Activated T-cell treated with anti-CD3 and anti-CD28 coated beads, Interleukin-2, amount 50 U/mL, for 4 hours (primary cell): ENCODE results near the gene CPNE1. TPM values are rescaled to one million over a fixed set of nuclear protein-coding genes. Genes with fewer than 3 reads are reported as not detected.

Experiments used
- ATAC-seq, 2 donors: fragments of 200-7000 bp; cut with Tn5 transposase; one replicate each; pipeline ENCODE4 v1.10.0; 2021
- DNase-seq: peaks from one replicate; pipeline ENCODE4 v3.0.0-alpha.2; 2020
- H3K27me3 Mint-ChIP-seq: one replicate; pipeline ENCODE4 v1.8.0; 2021; ENCODE audit warnings: low read depth, mixed read lengths
- H3K36me3 Mint-ChIP-seq: one replicate; pipeline ENCODE4 v1.8.0; 2022; ENCODE audit warnings: mixed read lengths; ENCODE audit not compliant: insufficient read depth
- H3K4me1 Mint-ChIP-seq: one replicate; pipeline ENCODE4 v1.8.0; 2021; ENCODE audit warnings: low read depth, mixed read lengths
- H3K4me3 Mint-ChIP-seq: one replicate; pipeline ENCODE4 v1.8.0; 2021; ENCODE audit warnings: mild to moderate bottlenecking, moderate library complexity, mixed read lengths
- H3K9me3 Mint-ChIP-seq: one replicate; pipeline ENCODE4 v1.8.0; 2021; ENCODE audit warnings: mixed read lengths
- total RNA-seq, 3 donors: library from RNA; stranded (reverse); gene quantifications; one replicate each; pipeline ENCODE4 v1.2.1, GENCODE V29; 2021

Gene CPNE1
- total RNA-seq, 3 donors from 2014 or later: 229 to 264 (median 257) TPM

DNA sequence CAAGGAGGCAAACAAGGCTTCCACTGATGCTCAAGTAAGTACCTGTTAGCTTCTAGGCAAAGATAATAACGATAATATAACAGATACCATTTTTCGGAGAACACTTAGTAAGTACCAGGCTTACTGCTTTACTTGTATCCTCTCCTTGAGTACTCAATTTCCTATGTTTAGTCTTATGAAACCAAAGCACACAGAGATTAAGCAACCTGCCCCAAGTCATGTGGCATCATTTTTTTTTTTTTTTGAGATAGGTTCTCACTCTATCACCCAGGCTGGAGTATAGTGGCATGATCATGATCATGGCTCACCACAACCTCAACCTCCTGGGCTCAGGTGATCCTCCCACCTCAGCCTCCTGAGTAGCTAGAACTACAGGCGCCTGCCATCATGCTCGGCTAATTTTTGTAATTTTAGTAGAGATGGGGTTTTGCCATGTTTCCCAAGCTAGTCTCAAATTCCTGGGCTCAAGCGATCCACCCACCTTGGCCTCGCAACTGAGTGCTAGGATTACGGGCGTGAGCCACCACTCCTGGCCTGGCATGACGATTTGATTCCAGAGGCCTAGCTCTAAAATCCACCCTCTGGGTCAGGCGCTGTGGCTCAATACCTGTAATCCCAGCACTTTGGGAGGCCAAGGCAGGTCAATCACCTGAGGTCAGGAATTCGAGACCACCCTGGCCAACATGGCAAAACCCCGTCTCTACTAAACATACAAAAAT is 35.1 kb downstream of the CPNE1 start:
- Mint-ChIP-seq H3K9me3 (no peaks in the 10 kb centered on the region), H3K4me1 (no peaks in the 10 kb centered on the region), H3K4me3 (no peak overlapping the region), H3K36me3 (peaks cover 33% of the 10 kb centered on the region), H3K27me3 (no peaks in the 10 kb centered on the region)
- ATAC-seq: no peak
- DNase-seq: no peak

DNA sequence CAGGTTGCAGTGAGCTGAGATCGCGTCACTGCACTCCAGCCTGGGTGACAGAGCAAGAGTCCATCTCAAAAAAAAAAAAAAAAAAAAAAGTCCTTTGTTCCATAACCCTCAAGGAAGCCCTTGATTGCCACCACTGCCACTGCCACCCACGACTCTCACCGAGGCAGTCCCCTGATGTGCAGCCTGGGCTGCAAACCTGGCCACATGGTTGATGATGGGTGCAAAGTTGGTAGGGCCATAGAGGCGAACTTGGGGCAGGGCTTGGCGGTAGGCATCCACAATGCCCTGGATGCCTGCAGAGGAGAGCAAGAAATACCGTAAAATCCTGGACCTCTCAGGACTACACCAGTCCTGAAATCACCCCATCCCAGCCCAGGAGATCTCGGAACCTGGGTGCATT is 37.6 kb downstream of the CPNE1 start:
- no peaks in the 10 kb centered on the region for H3K4me1 Mint-ChIP-seq
- no peak for ATAC-seq
- H3K27me3 Mint-ChIP-seq: no peaks in the 10 kb centered on the region
- H3K36me3 Mint-ChIP-seq: peaks cover 29% of the 10 kb centered on the region
- no peak for DNase-seq
- no peaks in the 10 kb centered on the region for H3K9me3 Mint-ChIP-seq
- H3K4me3 Mint-ChIP-seq: no peak overlapping the region

DNA sequence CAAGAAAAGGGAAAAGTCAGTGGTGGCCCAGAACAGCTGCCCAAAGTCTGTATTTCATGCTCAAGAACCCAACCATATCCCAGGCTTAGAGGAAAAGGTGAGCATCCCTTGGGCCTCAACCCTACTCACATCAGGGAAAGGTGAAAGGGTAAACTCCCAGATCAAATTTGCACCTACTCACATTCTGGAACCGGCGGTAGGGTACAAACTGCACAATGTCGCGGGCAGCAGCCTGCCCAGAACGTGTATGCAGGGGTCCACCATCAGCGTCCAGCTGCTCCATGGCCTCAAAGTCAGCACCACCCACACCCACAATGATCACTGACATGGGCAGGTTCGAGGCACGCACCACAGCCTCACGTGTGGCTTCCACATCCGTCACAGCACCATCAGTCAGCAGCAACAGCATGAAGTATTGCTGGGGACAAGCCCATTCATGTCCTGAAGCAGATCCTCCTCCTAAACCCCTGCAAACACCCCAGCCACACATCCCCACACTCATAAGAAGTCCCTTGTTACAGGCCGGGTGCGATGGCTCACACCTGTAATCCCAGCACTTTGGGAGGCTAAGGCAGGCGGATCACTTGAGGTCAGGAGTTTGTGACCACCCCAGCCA is 38.2 kb downstream of the CPNE1 start:
- no peak overlapping the region for H3K4me3 Mint-ChIP-seq
- no peak for ATAC-seq
- no peaks in the 10 kb centered on the region for H3K27me3 Mint-ChIP-seq
- H3K36me3 Mint-ChIP-seq: peaks cover 31% of the 10 kb centered on the region
- no peak for DNase-seq
- H3K9me3 Mint-ChIP-seq: no peaks in the 10 kb centered on the region
- H3K4me1 Mint-ChIP-seq: no peaks in the 10 kb centered on the region

DNA sequence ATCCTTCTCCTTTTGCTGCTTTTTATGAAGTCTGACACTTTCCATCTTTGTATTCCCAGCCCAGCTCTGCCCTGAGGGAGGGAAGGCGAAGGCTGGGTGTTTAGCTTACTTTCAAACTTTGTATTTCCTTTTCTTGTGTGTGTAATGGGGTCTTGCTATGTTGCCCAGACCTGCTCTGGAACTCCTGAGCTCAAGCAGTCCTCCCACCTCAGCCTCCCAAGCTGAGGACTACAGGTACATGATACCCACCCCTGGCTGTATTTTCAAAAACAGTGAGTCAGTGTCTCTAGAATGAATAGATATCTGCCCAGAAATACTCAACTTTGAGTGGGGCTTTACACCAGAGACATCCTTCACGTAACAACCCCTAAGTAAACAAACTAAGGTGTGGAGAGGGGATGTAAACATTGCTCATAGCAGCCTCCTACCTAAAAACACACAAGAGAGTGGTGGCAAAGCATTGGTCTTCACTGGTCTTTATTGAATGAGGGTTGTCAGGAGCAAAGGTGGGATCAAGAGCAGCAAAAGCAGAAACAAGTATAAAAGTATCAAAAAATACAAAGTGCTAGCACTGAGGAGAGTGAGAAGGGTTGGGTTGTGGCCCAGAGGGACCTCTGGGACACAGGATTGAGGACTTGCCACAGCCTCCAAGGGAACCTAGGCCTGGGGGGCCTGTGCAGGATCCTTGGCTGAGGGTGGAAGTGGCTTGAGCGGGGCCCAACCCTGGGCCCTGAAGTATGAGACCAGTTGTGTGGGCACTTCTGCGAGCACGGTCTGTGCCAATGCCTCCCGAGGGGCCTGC is 38.9 kb downstream of the CPNE1 start:
- no peaks in the 10 kb centered on the region for H3K4me1 Mint-ChIP-seq
- ATAC-seq (no peak), DNase-seq (no peak)
- H3K36me3 Mint-ChIP-seq: peaks cover 28% of the 10 kb centered on the region
- no peak overlapping the region for H3K4me3 Mint-ChIP-seq
- H3K27me3 Mint-ChIP-seq: no peaks in the 10 kb centered on the region
- no peaks in the 10 kb centered on the region for H3K9me3 Mint-ChIP-seq

DNA sequence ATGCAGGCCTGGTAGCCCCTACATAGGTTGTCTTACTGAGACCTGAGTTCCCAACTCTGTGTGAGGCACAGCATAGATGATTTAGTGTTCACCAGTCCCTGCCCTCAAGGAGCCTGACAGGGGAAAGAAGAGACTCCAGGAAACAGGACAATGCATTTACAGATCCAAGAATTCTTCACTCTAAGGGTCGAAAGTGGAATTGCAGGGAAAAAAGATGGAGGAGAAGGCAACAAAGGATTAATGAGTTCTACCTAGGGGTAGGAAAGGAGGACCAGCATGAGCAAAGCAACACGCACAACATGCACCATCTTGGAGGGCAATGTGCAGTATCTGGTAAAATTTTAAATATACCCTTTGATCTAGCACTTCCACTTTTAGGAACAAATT is 43.1 kb downstream of the CPNE1 start:
- H3K36me3 Mint-ChIP-seq: peaks cover 11% of the 10 kb centered on the region
- DNase-seq: no peak
- ATAC-seq: no peak
- peaks cover 33% of the 10 kb centered on the region for H3K4me1 Mint-ChIP-seq
- no peaks in the 10 kb centered on the region for H3K9me3 Mint-ChIP-seq
- no peak overlapping the region for H3K4me3 Mint-ChIP-seq
- H3K27me3 Mint-ChIP-seq: no peaks in the 10 kb centered on the region

DNA sequence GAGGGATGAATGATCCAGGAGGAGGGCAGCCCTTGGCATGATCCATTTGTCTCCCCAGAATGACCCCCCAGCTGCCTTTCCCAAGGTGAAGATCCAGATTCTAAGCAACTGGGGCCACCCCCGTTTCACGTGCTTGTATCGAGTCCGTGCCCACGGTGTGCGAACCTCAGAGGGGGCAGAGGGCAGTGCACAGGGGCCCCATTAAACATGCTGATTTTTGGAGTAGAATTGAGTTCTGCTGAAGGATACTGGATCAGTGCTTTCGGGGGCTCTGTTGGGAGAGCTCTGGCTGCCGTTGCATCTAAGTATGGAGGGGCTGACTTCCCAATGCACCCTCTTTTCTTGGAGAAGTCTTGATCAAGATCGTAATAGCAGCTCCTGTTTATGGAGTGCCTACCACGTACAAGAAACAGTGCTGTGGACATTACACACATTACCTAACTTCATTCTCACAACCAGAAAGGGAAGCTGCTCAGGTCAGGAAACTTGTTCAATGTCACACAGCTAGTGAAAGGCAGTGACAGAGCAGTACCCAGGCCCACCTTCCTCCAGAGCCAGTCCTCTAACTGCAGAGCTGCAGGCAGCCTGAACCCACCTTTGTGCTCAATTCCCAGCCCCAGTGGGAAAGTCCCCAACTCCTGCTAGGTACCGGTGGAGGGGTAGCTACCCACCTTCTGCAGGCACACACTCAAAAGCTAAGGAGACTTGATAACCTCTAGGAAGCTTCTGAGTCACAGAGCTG is 43.7 kb downstream of the CPNE1 start:
- peaks cover 10% of the 10 kb centered on the region for H3K36me3 Mint-ChIP-seq
- DNase-seq (no peak), ATAC-seq (no peak)
- peaks cover 36% of the 10 kb centered on the region for H3K4me1 Mint-ChIP-seq
- H3K4me3 Mint-ChIP-seq: no peak overlapping the region
- H3K27me3 Mint-ChIP-seq: no peaks in the 10 kb centered on the region
- H3K9me3 Mint-ChIP-seq: no peaks in the 10 kb centered on the region

DNA sequence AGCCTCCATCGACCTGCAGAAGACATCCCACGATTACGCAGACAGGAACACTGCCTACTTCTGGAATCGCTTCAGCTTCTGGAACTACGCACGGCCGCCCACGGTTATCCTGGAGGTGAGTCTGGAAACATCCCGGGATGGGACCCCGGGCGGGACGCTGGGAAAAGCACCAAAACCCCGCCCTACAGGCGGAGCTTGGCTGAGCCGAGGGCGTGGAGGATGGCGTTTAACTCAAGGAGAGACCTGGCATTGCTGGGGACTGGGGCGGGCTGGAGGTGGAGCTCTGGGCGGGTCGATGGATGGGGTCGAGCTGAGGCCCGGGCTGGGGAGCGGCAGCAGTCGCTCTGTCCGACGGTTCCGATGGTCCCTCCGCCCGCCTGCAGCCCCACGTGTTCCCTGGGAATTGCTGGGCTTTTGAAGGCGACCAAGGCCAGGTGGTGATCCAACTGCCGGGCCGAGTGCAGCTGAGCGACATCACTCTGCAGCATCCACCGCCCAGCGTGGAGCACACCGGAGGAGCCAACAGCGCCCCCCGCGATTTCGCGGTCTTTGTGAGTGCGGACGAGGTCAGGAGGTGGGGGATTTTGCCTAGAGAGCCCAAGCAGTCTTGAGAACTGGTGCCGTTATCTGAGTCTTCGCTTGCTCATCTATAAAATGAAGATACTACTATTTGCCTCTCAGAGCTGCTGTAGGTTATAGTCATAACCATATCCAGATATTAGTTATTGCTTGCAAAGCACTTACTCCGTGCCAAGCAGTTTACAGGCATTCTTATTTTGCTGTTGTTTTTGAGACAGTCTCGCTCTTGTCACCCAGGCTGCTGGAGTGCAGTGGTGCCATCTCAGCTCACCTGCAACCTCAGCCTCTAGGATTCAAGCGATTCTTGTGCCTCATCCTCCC is 45.3 kb downstream of the CPNE1 start:
- Mint-ChIP-seq H3K36me3 (peaks cover 3% of the 10 kb centered on the region), H3K9me3 (no peaks in the 10 kb centered on the region), H3K4me3 (peak overlapping the region; percentile 83), H3K4me1 (peaks cover 43% of the 10 kb centered on the region), H3K27me3 (no peaks in the 10 kb centered on the region)
- DNase-seq (peak; percentile 69), ATAC-seq (peak; percentile 58 to 65)

DNA sequence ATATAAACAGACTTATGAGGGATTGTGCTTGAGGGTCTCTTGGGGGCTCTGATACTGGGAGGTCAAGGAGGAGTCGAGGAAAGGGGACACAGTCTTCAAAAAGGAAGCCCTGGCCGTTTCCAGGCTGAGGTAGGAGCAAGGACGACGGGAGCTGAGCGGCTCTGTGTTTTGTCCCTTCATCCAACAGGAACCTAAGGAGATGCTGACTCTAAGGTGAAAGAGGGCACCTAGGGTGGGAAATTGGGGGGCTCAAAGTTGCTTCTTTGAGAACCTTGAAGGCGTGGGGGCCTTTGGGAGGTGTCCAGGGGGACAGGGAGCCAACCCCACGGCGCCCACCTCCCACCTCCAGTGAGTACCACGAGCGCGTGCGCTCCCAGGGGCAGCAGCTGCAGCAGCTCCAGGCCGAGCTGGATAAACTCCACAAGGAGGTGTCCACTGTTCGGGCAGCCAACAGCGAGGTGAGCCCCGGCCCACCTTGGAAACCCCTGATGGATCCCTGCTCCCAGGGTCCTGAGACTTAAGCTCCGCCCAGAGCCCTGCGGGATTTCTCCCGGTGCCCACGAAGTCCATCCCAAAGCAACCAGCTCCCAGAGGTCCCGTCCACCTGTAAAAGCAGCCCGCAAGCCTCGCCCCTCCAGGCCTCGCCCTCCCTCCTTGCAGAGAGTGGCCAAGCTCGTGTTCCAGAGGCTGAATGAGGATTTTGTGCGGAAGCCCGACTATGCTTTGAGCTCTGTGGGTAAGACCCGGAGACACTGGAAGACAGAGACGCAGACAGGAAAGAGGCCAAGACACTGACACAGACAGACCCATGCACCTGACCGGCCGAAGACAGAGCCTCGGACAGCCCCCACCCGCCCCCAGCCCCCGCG is 46.2 kb downstream of the CPNE1 start:
- Mint-ChIP-seq H3K36me3 (peaks cover 3% of the 10 kb centered on the region), H3K4me1 (peaks cover 46% of the 10 kb centered on the region), H3K9me3 (no peaks in the 10 kb centered on the region), H3K27me3 (no peaks in the 10 kb centered on the region), H3K4me3 (peak overlapping the region; percentile 83)
- ATAC-seq (no peak), DNase-seq (no peak)

DNA sequence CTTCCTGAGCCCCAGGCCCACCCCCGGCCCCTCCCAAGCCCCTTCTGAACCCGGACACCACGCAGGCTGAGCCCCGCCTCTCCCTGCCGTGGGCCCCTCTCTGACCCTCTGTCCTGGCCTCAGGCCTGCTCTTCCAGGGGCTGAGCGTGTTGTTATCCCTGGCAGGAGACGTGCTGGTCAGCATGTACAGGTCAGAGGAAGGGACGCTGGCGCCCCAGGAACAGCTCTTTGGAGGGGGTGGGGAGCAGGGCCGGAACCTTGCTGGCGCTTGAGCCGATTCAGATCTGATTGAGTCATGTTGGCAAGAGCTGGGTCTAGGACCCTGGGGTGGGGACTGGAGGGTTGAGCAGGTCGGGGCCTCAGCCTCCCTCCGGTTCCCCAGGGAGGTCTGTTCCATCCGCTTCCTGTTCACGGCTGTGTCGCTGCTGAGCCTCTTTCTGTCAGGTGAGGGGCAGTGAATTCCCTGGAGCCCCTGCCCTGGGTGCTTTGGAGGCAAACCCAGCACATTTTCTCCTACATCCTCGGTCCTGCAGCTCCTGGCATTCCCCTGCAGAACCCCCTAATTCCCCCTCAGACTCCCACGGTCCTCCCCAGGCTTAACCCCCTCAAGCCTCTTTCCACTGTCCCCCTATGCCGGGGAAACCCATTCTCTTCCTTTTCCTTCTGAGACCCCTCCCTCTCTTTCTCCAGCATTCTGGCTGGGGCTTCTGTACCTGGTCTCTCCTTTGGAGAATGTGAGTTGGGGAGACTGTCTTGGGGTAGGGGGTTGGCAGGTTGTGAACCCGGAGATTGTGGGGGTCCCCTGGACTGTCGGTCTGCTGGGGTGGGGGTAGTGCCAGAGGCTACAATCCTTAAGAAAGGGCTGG is 47.1 kb downstream of the CPNE1 start:
- H3K9me3 Mint-ChIP-seq: no peaks in the 10 kb centered on the region
- peaks cover 3% of the 10 kb centered on the region for H3K36me3 Mint-ChIP-seq
- H3K27me3 Mint-ChIP-seq: no peaks in the 10 kb centered on the region
- peaks cover 46% of the 10 kb centered on the region for H3K4me1 Mint-ChIP-seq
- ATAC-seq (no peak), DNase-seq (peak; percentile 19)
- peak overlapping the region; percentile 83 for H3K4me3 Mint-ChIP-seq

DNA sequence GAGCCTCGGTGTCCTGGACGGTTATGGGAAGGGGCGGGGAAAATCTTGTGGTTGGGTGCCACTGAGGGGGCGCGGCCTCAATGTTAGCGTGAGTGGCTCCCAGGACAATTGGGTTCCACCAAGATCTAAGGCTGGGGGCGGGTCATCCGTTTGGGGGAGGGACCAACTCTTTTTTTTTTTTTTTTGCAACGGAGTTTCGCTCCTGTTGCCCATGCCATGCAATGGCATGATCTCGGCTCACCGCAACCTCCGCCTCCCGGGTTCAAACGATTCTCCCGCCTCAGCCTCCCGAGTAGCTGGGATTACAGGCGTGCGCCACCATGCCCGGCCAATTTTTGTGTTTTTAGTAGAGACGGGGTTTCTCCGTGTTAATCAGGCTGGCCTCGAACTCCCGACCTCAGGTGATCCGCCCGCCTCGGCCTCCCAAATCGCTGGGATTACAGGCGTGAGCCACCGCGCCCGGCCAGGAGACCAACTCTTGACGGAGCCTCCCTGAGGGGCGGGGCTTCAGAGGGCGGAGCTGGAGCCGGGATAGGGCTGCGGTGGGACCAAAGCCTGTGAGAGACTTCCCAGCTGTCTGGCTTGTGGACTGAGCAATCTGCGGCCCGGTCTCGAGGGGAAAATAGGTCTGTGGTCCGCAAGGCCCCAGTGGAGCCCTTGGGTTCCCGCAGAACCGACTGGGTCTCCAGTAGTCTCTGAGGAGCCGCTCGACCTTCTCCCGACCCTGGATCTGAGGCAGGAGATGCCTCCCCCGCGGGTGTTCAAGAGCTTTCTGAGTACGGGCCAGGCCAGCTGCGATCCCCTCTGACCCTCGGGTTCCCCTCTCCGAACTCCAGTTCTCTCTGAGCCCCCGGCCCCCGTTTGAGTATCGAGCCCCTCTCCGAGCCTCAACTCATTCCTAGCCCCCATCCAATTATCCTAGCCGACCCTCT is 48.0 kb downstream of the CPNE1 start:
- Mint-ChIP-seq H3K9me3 (no peaks in the 10 kb centered on the region), H3K4me3 (peak overlapping the region; percentile 83), H3K36me3 (peaks cover 3% of the 10 kb centered on the region), H3K27me3 (no peaks in the 10 kb centered on the region), H3K4me1 (peaks cover 46% of the 10 kb centered on the region)
- ATAC-seq: no peak
- peak; percentile 31 for DNase-seq

DNA sequence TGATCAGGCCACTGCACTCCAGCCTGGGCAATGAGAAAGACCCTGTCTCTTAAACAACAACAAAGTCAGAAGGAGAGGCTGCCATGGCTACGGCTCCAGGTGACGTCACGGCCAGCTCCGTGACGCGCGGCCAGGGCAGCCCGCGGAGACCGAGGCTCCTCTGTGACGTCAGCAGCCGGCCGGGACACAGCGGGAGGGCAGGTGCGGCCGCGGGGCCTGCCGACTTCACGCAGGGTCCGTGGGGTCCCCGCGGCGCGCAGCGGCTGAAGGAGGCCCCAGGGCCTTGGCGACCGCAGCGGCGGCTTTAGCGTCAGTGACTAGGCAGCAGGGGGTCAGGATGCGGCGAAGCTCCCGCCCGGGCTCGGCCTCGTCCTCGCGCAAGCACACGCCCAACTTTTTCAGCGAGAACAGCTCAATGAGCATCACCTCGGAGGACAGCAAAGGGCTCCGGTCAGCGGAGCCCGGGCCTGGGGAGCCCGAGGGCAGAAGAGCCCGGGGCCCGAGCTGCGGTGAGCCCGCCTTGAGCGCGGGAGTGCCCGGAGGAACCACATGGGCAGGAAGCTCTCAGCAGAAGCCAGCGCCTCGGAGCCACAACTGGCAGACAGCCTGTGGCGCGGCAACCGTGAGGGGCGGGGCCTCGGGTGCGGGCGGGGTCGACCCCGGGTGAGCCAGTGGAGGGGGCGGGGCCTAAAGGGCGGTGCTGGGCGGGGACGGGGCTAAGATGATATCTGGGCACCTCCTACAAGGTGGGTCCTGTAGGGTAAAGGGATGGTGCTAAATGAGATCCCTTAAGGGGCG is 48.8 kb downstream of the CPNE1 start, which contains the start of gene SPAG4:
Gene SPAG4 (plus strand): TSS at position 163 of the 798 bp plus-strand sequence. CDS start 175 bp downstream, at position 338.
- H3K4me1 Mint-ChIP-seq: peaks cover 46% of the 10 kb centered on the region
- ATAC-seq: peak; percentile 83 to 86
- peak; percentile 100 for DNase-seq
- H3K27me3 Mint-ChIP-seq: no peaks in the 10 kb centered on the region
- H3K9me3 Mint-ChIP-seq: no peaks in the 10 kb centered on the region
- peak within 1 kb of the TSS; percentile 83 for H3K4me3 Mint-ChIP-seq
- no peaks in the 10 kb centered on the region for H3K36me3 Mint-ChIP-seq
